A673 (cell line): ENCODE measurements around the gene LRTM2. TPM values are rescaled to one million over a fixed set of nuclear protein-coding genes. Genes with fewer than 3 reads are reported as not detected.

Experiments
- BruUV-seq: library from RNA; stranded (reverse); fragments of 400-500 nt; replicated peaks from 2 replicates; lab custom pipeline; 2021; lab: Mats Ljungman, UMichigan
- CTCF ChIA-PET: fragments of 300-600 bp; sonication (Branson Sonifier 250); formaldehyde crosslinking; loops from one replicate; lab custom pipeline; 2022; ENCODE audit warnings: antibody characterized with exemption; lab: Charles Lee
- POLR2A ChIA-PET: fragments of 300-600 bp; sonication (Branson Sonifier 250); formaldehyde crosslinking; loops from one replicate; lab custom pipeline; 2022; ENCODE audit warnings: antibody characterized with exemption; ENCODE audit not compliant: low non-redundant PET; lab: Charles Lee
- DNase-seq: peaks from one replicate; pipeline ENCODE4 v3.0.0-alpha.2; 2015; ENCODE audit warnings: low spot score
- H3K27ac ChIP-seq: fragments of 200-600 bp; sonication (generic); 2 replicates; pipeline ENCODE4 v1.5.1; 2016; ENCODE audit warnings: mixed run types, low read depth, mild to moderate bottlenecking, mixed read lengths, antibody characterized with exemption, low read length; ENCODE audit not compliant: poor library complexity, severe bottlenecking
- H3K27me3 ChIP-seq: fragments of 200-600 bp; sonication (generic); replicated peaks from 2 replicates; pipeline ENCODE4 v1.6.1; 2017; ENCODE audit warnings: mixed run types, low read depth, mild to moderate bottlenecking, mixed read lengths, antibody characterized with exemption, low read length; ENCODE audit not compliant: insufficient read depth, poor library complexity
- H3K36me3 ChIP-seq: fragments of 200-600 bp; sonication (generic); 2 replicates; pipeline ENCODE4 v1.6.1; 2016; ENCODE audit warnings: mixed run types, mild to moderate bottlenecking, mixed read lengths, antibody characterized with exemption, low read length; ENCODE audit not compliant: insufficient read depth, poor library complexity, severe bottlenecking
- H3K4me1 ChIP-seq: fragments of 200-600 bp; sonication (generic); 2 replicates; pipeline ENCODE4 v1.6.1; 2017; ENCODE audit warnings: mixed run types, mild to moderate bottlenecking, mixed read lengths, antibody characterized with exemption, low read length; ENCODE audit not compliant: insufficient read depth, poor library complexity, severe bottlenecking
- H3K4me3 ChIP-seq: fragments of 200-600 bp; sonication (generic); 2 replicates; pipeline ENCODE4 v1.5.1; 2016; ENCODE audit warnings: low read depth, mixed run types, mild to moderate bottlenecking, mixed read lengths, low read length; ENCODE audit not compliant: poor library complexity, severe bottlenecking
- H3K9me3 ChIP-seq: fragments of 200-600 bp; sonication (generic); 2 replicates; pipeline ENCODE4 v1.6.1; 2016; ENCODE audit warnings: mixed run types, low read depth, mild to moderate bottlenecking, mixed read lengths, antibody characterized with exemption, low read length; ENCODE audit not compliant: poor library complexity, severe bottlenecking
- EZH2 ChIP-seq: fragments of 200-600 bp; sonication (generic); IDR thresholded peaks from 2 replicates; pipeline ENCODE4 v1.6.1; 2017; ENCODE audit warnings: borderline replicate concordance, low read depth, mild to moderate bottlenecking, mixed read lengths, antibody characterized with exemption, low read length; ENCODE audit not compliant: poor library complexity, severe bottlenecking
- intact Hi-C: fragments of 100-400 bp; cut with micrococcal nuclease; formaldehyde crosslinking; loops from one replicate; pipeline ENCODE4 v1.10.0; 2022; ENCODE audit not compliant: unreplicated experiment
- total RNA-seq: library from RNA; stranded (reverse); gene quantifications from 2 replicates; pipeline ENCODE4 v1.2.3, GENCODE V29; 2021
- TF ChIP-seq, protein P1 (sequence below): fragments of 300-800, 200-600 bp; sonication (generic); conservative IDR thresholded peaks from 2 replicates; pipeline ENCODE4 v1.5.1; 2017; ENCODE audit warnings: low read depth, mild to moderate bottlenecking, antibody characterized with exemption, low read length, moderate library complexity, mixed read lengths

Gene LRTM2
- total RNA-seq, 1 experiment from 2014 or later = not detected

DNA sequence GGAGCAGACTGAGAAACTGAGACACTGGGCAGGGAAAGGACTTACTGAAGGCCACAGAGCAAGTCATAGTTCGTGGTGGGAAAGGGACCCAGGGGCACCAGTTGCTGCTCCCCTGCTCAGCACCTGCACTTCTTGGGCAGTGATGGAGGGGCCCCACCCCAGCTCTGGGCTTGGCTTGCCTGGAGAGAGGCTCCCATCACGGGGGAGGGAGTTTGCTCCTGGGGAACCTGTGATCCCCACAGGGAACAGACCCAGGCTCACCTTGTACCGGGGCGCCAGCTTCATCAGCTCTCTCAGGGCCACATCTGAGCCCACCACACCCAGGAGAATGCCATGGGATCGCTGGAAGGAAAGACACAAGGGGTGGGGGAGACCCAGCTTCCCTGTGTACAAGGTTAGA is 58.3 kb downstream of the LRTM2 start:
- intact Hi-C loops = no loop called here
- no peak for DNase-seq
- TF ChIP-seq, protein P1, sequence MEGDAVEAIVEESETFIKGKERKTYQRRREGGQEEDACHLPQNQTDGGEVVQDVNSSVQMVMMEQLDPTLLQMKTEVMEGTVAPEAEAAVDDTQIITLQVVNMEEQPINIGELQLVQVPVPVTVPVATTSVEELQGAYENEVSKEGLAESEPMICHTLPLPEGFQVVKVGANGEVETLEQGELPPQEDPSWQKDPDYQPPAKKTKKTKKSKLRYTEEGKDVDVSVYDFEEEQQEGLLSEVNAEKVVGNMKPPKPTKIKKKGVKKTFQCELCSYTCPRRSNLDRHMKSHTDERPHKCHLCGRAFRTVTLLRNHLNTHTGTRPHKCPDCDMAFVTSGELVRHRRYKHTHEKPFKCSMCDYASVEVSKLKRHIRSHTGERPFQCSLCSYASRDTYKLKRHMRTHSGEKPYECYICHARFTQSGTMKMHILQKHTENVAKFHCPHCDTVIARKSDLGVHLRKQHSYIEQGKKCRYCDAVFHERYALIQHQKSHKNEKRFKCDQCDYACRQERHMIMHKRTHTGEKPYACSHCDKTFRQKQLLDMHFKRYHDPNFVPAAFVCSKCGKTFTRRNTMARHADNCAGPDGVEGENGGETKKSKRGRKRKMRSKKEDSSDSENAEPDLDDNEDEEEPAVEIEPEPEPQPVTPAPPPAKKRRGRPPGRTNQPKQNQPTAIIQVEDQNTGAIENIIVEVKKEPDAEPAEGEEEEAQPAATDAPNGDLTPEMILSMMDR = no peak
- TF ChIP-seq EZH2 = no peak
- Histone ChIP-seq H3K4me3 (no peak overlapping the region), H3K4me1 (no peaks in the 10 kb centered on the region), H3K36me3 (no peaks in the 10 kb centered on the region), H3K9me3 (no peaks in the 10 kb centered on the region), H3K27ac (no peak overlapping the region), H3K27me3 (no peaks in the 10 kb centered on the region)
- no TSS peak for BruUV-seq
- ChIA-PET CTCF (no interaction called here), POLR2A (interaction anchor here (0.6 kb wide), 1 partner anchor 546 kb away, joined by 5 read pairs; no protein-coding TSS in a partner anchor)

- H3K4me3 ChIP-seq = no peak overlapping the region
- H3K4me1 ChIP-seq = no peaks in the 10 kb centered on the region
- TF ChIP-seq, protein P1 = no peak
- TF ChIP-seq EZH2 = no peak
- no peaks in the 10 kb centered on the region for H3K36me3 ChIP-seq
- CTCF ChIA-PET = no interaction called here
- POLR2A ChIA-PET = no interaction called here
- DNase-seq = no peak
- H3K9me3 ChIP-seq = no peaks in the 10 kb centered on the region
- intact Hi-C loops = no loop called here
- no peaks in the 10 kb centered on the region for H3K27me3 ChIP-seq
- BruUV-seq = no TSS peak
- no peak overlapping the region for H3K27ac ChIP-seq
Measured at GRCh38 chr12:1879633-1880032, 59.3 kb downstream of the LRTM2 start.

GRCh38 chr12:1880153-1880845 is 59.9 kb downstream of the LRTM2 start:
- CTCF ChIA-PET = no interaction called here
- POLR2A ChIA-PET = no interaction called here
- Histone ChIP-seq H3K36me3 (no peaks in the 10 kb centered on the region), H3K27ac (no peak overlapping the region), H3K27me3 (no peaks in the 10 kb centered on the region), H3K4me3 (no peak overlapping the region), H3K9me3 (no peaks in the 10 kb centered on the region), H3K4me1 (no peaks in the 10 kb centered on the region)
- DNase-seq = no peak
- BruUV-seq = no TSS peak
- TF ChIP-seq EZH2 = no peak
- TF ChIP-seq, protein P1 = no peak
- intact Hi-C loops = no loop called here
